Activated CD8-positive, alpha-beta memory T cell treated with anti-CD3 and anti-CD28 coated beads for 4 hours (primary cell): ENCODE data around the gene TMEM108.

ENCODE experiments used
- DNase-seq, 2 donors: peaks; one replicate each; pipeline ENCODE4 v3.0.0-alpha.2; 2020; ENCODE audit warnings: low read depth in 2 of 2

Gene TMEM108

DNA sequence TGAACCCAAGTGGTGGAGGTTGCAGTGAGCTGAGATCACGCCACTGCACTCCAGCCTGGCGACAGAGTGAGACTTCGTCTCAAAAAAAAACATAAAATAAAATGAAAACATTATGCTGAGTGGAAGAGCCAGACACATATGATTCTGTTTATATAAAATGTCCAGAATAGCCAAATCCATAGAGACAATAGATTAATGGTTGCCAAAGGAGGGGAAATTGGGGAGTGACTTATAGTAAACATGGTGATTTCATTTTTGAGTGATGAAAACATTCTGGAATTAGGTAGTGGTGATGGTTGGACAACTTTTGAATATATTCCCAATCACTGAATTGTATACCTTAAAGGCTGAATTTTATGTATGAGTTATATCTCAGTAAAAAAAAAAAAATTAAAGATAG, 189.6 kb downstream of the TMEM108 start:
- no peak for DNase-seq

DNA sequence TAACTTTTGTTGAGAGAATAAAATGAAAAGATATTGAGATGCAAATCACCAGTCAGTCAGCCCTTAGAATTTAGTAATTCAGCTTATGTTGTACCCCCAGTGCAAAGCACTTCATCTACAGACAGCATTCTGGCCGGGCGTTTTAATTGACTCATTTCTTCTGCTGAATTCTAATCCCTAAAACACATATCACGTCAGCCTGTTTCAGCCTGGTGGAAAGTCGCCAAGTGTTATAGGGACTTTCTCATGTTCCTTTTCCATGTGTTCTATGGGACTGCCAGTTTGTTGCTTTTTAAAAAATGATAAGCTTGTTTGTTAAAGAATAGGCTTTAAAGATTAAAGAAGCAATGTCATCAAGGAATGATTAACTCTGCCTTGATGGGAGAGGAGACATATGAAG, 192.0 kb downstream of the TMEM108 start:
- DNase-seq, result no peak

DNA sequence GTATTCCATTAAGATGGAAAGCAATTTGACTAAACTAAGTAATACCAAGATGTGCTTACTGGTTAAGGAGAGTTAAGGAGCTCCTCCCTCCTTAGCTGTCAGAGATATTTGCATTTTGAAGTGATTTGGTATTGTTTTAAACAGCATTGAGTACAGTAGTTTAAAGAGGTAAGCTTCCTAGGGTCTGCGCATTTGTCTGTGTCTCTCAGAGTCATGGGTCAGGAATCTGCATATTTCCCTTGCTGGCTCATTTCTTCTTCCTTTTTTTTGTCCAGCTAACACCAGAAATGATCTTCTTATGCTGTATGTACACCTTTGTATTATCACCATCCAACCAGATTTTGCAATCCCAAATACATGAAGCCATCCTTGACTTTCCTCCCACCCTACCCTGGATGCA, 198.7 kb downstream of the TMEM108 start:
- DNase-seq, result no peak

DNA sequence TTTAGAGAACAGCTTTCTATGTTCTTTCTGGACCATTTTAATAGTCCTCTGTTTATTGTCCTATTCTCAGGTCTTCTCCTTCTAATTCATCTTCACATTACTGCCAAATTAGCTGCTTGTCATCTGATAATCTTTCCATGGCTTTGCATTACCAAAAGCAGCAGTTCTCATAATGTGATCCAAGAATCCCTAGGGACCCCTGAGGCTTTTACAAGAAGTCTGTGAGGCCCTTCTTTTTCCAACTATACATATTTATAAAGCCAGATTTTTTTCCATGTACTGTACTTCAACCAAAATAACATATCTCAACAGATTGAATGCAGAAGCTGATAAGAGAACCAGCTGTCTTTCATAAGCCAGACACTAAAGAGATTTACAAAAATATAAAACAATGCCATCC, 199.2 kb downstream of the TMEM108 start:
- no peak for DNase-seq

DNA sequence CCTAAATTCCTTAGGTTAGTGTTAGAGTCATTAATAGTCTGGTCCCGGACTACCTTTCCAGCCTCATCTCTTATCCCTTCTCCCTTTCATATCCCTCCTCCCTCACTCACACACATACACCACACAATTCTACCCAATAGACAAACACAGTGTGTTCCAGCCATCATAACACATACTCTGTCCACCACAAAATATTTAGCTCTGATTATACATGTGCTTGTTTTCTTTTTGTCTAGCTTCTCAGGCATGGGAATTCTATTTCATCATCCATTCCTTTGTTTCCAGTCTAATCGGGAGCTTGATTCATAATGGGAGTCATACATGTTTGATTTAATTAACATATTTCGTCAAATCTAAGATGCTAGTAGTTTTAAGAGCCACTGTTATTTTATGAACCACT, 199.8 kb downstream of the TMEM108 start:
- DNase-seq, result no peak

DNA sequence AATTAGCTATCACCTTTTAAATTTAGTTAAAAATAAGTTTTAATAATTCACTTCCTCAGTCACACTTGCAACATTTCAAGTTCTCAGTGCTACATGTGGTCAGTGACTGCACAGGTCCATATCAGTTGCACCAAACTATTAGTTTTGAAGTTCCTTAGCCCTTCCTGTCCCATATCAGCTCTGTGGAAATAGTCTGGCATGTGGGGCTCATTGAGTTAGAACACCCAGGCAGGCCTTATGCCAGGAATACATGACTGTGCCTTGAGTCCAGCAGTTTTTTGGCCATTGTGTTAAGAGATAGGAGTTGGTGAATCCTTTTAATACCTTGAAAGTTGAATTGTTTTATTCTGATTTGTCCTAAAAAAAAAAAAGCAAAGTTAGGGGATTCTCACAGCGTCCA, 207.9 kb downstream of the TMEM108 start:
- DNase-seq, result no peak

DNA sequence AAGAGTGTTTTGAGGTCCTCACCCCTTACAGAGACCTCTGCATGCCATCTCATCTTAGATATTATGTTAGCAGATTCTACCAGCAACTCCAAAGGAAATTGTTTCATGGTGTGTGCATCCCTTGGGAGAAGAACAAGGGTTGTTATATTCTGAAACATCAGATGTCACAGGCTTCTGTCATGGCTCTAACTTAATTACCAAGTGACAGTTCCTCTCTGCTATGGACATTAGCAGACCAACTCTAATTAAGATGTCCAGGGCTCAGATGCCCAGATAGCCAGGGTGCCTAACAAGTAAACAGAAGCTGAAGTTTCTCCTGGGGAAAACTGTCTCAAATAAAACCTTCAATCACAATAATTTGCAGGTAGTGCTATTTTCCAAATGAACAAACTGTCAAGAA, 208.6 kb downstream of the TMEM108 start:
- DNase-seq, result no peak

DNA sequence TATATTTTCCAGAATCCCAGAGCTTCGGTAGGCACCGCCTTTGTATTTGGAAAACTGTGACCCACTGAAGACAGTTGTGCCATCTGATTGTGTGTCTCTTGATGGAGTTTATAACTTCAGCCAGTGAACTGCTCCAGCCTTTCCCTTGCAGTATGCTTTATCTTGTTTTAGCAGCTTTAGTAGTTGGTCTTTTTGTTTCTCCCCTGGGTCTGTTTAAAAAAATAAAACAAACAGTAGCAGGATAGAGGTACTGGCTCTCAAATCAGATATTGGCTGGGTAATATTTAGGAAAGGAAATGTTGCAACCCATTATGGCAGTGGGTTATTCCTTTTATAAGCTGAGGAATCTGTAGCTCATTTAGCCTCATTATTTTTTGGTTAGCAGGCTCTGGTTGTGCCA, 210.2 kb downstream of the TMEM108 start:
- DNase-seq, result no peak

DNA sequence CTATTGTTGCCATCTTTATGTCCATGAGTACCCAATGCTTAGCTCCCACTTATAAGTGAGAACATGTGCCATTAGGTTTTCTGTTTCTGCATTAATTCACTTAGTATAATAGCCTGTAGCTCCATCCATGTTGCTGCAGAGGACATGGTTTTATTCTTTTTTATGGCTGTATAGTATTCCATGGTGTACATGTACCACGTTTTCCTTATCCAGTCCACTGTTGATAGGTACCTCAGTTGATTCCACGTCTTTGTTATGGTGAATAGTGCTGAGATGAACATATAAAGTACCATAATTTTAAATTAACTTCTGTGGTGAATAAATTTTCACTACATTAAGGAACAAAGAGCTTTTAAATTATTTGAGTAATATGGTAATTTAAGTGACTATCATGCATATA, 211.3 kb downstream of the TMEM108 start:
- DNase-seq, result no peak

DNA sequence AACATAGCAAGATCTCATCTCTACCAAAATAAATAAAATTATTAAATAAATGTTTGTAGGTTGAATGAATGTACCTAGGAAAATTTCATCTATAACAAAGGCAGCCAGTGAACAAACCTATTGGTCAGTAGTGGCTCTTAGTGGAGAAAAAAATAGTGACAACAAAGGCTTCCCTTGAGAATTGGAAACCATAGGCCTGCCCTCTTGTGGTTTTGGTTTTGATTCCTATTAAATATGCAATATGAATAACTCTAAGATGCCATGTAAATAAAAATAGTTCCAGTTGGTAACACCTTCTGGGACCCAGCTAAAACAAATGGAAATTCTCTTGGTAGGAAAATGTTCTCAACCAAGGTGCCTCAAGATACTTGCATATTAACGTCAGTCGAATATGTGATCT, 216.0 kb downstream of the TMEM108 start:
- no peak for DNase-seq

DNA sequence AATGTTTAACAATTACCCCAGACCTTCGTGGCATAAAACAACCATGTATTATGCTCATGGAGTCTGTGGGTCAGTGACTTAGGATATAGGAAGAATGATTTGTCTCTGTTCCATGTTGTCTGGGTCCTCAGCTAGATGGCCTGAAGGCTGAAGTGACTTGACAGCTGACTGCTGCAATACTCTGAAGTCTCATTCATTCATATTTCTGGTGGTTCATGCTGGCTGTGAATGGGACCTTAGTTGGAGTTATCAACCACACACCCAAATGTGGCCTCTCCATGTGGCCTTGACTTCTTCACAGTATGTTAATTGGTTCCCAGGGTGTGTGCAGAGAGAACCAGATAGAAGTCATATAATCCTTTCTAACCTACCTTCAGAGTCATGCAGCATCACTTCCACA, 216.5 kb downstream of the TMEM108 start:
- DNase-seq, result no peak

DNA sequence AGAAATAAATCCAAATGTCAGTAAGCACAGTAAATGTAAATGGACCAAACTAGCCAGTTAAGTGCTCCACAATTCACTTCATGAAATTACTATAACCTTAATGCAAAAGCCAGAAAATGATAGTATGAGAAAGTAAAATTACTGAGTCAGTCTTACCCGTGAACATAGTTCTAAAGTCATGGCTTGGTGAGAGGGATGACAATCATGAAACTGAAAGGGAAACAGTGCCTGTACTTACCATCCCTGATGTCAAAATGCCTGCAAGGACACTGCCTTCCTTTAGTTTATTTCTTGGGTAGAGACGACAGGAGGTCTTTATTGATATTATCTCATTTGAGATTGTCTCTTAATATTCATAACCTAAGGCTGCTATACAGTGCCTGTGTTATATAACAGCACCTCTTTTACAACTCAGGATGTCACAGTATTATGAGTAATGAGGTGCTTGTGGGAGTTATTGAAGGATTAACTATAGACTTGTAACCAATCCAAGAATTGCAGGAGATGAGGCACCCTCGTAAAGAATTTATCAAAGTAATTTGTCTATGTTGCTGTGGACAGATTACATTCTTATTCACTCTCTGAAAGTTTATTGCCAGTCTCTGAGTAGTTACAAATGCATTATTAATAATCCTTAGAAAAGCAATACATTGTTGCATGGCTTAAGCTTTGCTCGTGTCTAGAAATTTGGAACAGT, 218.7 kb downstream of the TMEM108 start:
- no peak for DNase-seq

DNA sequence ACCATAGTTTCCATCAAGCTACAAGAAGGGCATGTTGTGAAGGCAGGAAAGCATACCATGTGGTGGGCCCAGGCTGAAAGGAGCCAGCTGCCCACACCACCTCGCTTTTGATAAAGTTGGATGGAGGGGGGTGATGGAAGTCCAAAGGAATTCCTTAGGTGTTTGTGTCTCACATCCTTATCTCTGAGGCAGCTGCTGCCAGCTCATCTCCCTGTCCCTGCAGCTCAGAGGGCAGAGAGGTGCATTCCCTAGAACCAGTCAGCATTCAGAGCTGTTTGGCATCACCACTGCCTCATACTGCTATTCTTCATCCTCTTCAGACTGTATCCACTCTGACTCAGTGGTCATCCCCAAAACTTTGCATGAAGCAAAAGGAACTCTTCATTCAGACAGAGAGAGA, 220.2 kb downstream of the TMEM108 start:
- DNase-seq, result no peak

DNA sequence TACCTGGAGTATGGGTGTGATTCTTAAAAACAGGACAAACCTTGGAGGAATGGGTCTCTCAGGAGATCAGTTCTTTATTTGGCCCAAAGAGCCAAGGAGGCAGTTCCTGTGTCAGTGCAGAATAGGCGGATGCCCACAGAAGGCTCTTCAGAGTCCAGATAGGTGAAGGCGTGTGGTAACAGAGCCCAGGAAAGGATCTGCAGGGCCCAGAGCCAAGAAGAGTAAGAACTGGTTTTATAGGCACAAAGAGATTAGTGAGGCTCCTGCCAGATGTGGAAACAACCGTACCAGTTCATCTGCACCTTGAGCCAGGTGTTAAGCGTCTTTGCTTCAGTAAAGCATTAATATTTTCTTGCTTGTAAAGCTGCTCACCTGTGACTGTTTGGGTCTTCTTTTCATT, 221.6 kb downstream of the TMEM108 start:
- DNase-seq, result no peak

DNA sequence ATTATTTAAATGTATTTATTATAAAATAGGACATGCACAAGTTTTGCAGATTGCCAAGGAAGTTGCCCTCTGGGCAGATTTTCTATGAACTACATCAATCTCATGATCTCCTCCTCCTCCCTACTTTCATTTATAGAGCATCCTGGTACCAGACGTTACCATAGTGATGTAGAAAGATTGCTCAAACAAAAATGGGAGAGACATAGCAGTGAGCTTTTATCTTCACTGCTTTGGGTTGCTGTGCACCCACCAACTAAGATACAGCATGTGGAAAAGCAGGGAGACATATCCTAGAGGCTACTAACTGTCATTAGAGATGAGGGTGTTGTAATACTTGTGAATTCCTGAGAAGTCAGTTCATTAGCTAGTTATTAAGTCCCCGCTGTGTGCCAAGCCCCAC, 224.1 kb downstream of the TMEM108 start:
- no peak for DNase-seq

DNA sequence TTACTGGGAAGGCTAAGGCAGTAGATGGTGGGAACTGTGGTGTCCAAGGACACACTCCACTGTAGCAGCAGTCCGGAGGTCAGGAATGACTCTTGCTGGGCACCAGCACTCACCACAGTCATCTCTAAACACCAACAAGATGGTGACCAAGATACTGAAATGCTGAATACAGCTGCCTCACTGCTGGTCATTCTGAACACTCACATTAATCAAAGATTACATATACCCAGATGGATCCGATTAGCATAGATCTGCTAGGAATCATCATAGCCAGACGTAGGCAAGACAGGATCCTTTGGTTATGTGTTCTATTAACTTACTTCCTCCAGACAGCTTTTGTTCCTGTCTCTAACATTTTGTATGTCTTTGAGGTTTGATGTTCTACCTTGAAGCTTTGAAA, 226.7 kb downstream of the TMEM108 start:
- no peak for DNase-seq

DNA sequence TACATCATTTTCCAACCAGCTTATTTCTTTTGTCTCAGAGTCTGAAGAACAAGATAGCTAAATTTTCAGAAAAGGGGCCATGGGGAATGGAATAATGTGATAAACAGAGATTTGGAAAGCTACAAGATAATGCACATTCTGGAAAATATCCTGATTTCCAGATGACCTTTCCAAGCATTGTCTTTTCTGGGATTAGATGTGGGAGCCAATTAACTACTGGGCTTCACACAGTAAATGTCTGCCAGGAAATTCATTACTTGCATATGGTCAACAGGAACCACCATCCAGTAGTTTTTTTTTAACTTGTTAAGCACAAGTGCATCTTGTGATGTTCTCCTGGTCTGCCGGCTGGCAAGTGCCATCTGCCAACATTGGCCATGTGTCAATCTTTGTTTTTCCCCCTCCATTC, 230.5 kb downstream of the TMEM108 start:
- no peak for DNase-seq

DNA sequence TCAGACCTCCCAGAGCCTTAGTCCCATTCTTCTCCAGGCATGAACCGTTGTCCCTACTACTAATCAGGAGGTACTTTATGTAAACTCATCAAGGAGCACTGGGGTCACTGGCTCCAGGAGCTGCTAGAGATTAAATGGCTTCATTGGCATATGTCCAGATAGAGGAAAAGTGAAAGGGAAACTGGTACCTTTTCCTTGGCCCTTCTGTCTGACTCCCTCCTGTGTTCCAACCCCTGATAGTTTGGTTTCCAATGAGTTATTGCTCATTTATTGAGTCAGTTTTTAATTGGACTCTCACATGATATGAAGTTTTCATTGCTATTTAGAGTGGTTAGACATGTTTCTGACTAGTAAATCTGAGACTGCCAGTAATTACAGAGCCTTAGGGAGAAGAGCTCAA, 231.2 kb downstream of the TMEM108 start:
- DNase-seq, result no peak

DNA sequence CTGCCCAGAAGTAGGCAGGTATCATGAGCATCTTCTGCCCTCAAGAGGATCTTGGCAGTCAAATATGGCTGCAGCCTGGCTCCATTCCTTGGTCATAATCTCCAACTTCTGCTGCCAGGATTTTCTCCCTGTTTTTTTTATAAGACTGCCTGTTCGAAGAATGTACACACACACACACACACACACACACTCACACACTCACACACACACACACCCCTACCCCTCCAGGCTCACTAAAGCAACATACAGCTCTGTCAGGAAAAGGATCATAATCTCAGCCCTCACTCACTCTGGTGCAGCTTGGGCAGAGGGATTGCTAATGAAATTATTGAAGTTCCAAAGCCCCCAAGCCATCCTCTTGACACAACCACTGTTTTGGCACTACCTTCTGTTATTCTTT, 232.4 kb downstream of the TMEM108 start:
- DNase-seq, result no peak

DNA sequence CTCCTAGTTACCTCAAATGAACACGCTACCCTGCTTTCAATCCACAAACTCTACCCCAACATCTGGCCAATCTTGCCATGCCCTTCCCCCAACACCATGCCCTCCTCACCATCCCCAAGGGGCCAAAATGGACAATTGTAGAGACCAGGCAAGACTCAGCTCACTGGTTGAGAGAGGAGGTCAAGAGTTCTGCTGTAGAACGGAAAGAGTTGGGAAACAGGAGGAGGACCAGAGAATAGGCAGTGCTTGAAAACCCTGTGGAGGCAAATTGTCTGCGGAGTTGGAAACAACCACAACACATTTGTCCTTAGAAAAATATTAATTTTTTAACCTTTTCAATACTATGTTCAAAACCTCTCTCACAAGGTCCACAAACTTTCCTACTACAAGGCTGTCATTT, 232.9 kb downstream of the TMEM108 start:
- DNase-seq, result no peak

DNA sequence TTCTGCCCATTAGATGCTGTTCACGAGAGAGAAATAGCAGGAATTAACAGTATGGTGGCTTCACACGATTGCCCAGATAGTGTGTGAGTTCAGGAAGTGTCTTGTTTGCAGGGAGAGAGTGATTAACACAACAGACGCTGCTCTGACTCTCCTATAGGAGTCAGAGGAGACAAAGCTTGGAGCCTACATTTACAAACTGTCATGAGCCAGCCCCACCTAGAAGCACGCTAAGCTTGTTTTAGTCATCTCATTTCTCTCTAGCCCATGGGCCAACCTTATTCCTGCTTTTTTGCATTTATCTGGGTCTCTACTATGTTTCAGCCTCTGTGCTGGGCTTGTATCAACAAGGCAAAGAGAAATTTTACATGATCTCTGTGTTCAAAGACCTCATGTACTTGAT, 233.3 kb downstream of the TMEM108 start:
- no peak for DNase-seq

DNA sequence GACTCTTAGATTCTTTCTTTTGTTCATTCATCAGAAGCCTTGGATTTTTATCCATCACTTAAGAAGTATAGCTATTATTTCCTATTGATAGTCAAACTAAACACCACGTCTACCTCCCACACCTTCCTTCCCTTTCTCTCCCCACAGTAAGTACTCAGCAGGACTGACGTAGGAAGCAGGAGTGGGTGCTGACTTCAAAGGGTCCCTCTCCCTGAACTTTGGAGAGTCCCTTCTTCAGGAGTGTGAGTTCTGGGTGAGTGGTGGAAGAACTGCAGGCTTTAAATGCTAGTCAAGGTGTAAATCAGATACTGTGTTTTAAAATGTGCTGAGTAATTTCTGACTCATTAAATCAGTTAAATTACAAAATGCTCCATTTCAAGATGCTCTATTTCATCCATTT, 235.2 kb downstream of the TMEM108 start:
- DNase-seq, result no peak

DNA sequence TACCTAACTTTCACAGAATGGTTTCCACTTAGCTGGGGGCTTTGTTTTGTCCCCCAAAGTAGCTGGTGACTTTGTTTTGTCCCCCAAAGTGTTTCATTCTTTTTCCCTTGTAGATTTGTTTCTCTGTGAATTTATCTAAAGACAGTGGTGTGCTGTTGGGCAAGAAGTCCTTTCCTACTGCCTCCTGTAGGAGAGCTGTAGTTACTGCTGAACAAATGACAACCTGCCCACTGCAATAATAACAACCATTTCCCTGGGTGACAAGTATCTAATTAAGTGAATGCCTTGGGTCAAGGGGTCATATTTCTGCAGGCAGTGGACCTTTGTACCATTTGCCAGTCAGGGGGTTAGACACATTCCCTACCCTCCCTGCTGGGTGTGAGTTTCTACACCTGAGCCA, 236.3 kb downstream of the TMEM108 start:
- DNase-seq, result no peak

DNA sequence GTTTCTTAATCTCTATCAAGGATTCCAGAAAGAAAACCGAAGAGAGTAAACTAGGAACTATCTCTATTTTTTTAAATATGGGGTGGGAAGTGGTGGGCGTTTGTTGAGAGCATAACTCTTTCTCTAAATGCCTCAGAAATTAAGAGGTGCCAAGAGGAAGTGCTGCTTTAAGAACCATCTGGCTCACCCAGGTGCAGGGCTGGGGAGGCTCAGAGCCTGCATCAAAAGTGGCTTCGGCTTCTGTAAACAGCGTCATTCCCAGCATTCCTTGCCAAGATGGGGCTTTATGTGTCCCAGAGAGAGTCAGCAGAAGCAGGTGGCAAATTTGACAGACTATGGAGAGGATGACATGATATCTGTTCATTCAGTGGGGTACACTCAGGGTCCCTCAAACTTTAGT, 238.4 kb downstream of the TMEM108 start:
- no peak for DNase-seq

DNA sequence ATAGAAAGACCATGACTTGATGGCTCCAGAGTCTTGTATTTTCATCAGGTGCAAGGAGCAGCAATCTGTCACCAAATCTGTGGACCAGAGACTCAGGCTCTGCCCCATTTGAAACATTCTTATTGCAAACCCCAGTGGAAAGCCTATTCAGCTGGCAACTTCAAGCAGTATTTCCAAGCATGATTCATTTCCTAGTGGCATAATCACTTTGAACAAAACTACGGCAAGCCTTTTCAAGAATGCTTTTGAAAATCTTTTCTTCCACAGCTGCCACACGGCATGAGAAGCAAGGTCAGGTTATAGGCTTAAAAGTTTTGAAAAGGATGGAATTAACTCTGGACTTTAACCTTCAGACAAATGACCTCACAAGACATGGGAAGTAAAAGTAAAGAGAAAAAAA, 239.6 kb downstream of the TMEM108 start:
- DNase-seq, result no peak
